Loucy (cell line): ENCODE results near the gene COX10.

Experiments
- H2AFZ ChIP-seq: fragments of 200-600 bp; sonication (generic); 2 replicates; pipeline ENCODE4 v1.6.0; 2016; ENCODE audit warnings: antibody characterized with exemption, mild to moderate bottlenecking, low read length, moderate library complexity
- H3F3A ChIP-seq: fragments of 200-600 bp; 2 replicates; pipeline ENCODE4 v1.6.0; 2016; ENCODE audit warnings: antibody characterized with exemption, low read depth, mild to moderate bottlenecking
- H3K27me3 ChIP-seq: fragments of 200-600 bp; sonication (generic); 2 replicates; pipeline ENCODE4 v1.6.1; 2014; ENCODE audit warnings: low read length, mild to moderate bottlenecking; ENCODE audit not compliant: insufficient read depth, poor library complexity, severe bottlenecking
- H3K36me3 ChIP-seq: fragments of 200-600 bp; sonication (generic); 2 replicates; pipeline ENCODE4 v1.6.1; 2016; ENCODE audit warnings: low read length; ENCODE audit not compliant: insufficient read depth
- H3K4me1 ChIP-seq: fragments of 200-600 bp; sonication (generic); 2 replicates; pipeline ENCODE4 v1.5.1; 2014; ENCODE audit warnings: low read length, mild to moderate bottlenecking; ENCODE audit not compliant: insufficient read depth, poor library complexity, severe bottlenecking
- H3K4me2 ChIP-seq: fragments of 200-600 bp; sonication (generic); 2 replicates; pipeline ENCODE4 v1.6.0; 2014; ENCODE audit warnings: antibody characterized with exemption, low read length, low read depth, mild to moderate bottlenecking; ENCODE audit not compliant: poor library complexity, severe bottlenecking
- H3K4me3 ChIP-seq: fragments of 200-600 bp; sonication (generic); 2 replicates; pipeline ENCODE4 v1.5.1; 2014; ENCODE audit warnings: low read length, mild to moderate bottlenecking, mixed read lengths; ENCODE audit not compliant: poor library complexity, severe bottlenecking
- H3K79me2 ChIP-seq: fragments of 200-600 bp; sonication (generic); 2 replicates; pipeline ENCODE4 v1.6.1; 2014; ENCODE audit warnings: low read length; ENCODE audit not compliant: insufficient read depth
- H3K9ac ChIP-seq: fragments of 200-600 bp; sonication (generic); 2 replicates; pipeline ENCODE4 v1.6.0; 2014; ENCODE audit warnings: mild to moderate bottlenecking, low read depth, low read length, moderate library complexity; ENCODE audit not compliant: poor library complexity, severe bottlenecking
- H3K9me2 ChIP-seq: fragments of 200-600 bp; sonication (generic); replicated peaks from 2 replicates; pipeline ENCODE4 v1.6.1; 2016; ENCODE audit warnings: low read depth, low read length, mixed read lengths
- H3K9me3 ChIP-seq: fragments of 200-600 bp; sonication (generic); 2 replicates; pipeline ENCODE4 v1.6.1; 2014; ENCODE audit warnings: mild to moderate bottlenecking, antibody characterized with exemption, low read length, low read depth; ENCODE audit not compliant: insufficient read depth
- H4K20me1 ChIP-seq: fragments of 200-600 bp; sonication (generic); 2 replicates; pipeline ENCODE4 v1.6.0; 2014; ENCODE audit warnings: antibody characterized with exemption, low read length, mild to moderate bottlenecking; ENCODE audit not compliant: insufficient read depth, poor library complexity, severe bottlenecking
- CTCF ChIP-seq: fragments of 200-600 bp; sonication (generic); conservative IDR thresholded peaks from 2 replicates; pipeline ENCODE4 v1.5.1; 2014; ENCODE audit warnings: mild to moderate bottlenecking, antibody characterized with exemption, low read length
- EZH2phosphoT487 ChIP-seq: fragments of 200-600 bp; IDR thresholded peaks from 2 replicates; pipeline ENCODE4 v1.6.1; 2018; ENCODE audit warnings: antibody characterized with exemption, mild to moderate bottlenecking, moderate library complexity, borderline replicate concordance

The COX10 gene

GRCh38 chr17:14058051-14058450 lies 11.3 kb upstream of the COX10 start:
- H3K36me3 ChIP-seq = no peaks in the 10 kb centered on the region

GRCh38 chr17:14060706-14061105 lies 8.6 kb upstream of the COX10 start:
- Histone ChIP-seq H3K36me3 (no peaks in the 10 kb centered on the region), H3K9ac (no peak overlapping the region), H3K4me1 (no peaks in the 10 kb centered on the region), H3K9me2 (no peaks in the 10 kb centered on the region), H3K4me3 (no peak overlapping the region), H4K20me1 (no peaks in the 10 kb centered on the region), H2AFZ (no peak overlapping the region), H3K27me3 (no peaks in the 10 kb centered on the region), H3K9me3 (no peaks in the 10 kb centered on the region), H3F3A (no peaks in the 10 kb centered on the region), H3K4me2 (no peak overlapping the region), H3K79me2 (no peaks in the 10 kb centered on the region)
- TF ChIP-seq CTCF = no peak
- TF ChIP-seq EZH2phosphoT487 = no peak

More at GRCh38 chr17:14058051-14058450, 11.3 kb upstream of the COX10 start:
- TF ChIP-seq CTCF = no peak
- TF ChIP-seq EZH2phosphoT487 = no peak
- Histone ChIP-seq H3K79me2 (no peaks in the 10 kb centered on the region), H3K9ac (no peak overlapping the region), H3K27me3 (no peaks in the 10 kb centered on the region), H3F3A (no peaks in the 10 kb centered on the region), H3K9me2 (no peaks in the 10 kb centered on the region), H4K20me1 (no peaks in the 10 kb centered on the region), H3K4me2 (no peak overlapping the region), H3K9me3 (no peaks in the 10 kb centered on the region), H3K4me3 (no peak overlapping the region), H2AFZ (no peak overlapping the region), H3K4me1 (no peaks in the 10 kb centered on the region)

- H3K4me1 ChIP-seq = no peaks in the 10 kb centered on the region
- H3K27me3 ChIP-seq = no peaks in the 10 kb centered on the region
- no peak overlapping the region for H3K4me3 ChIP-seq
- no peak overlapping the region for H3K4me2 ChIP-seq
- no peaks in the 10 kb centered on the region for H3K9me2 ChIP-seq
- H3F3A ChIP-seq = no peaks in the 10 kb centered on the region
- H2AFZ ChIP-seq = no peak overlapping the region
- H3K36me3 ChIP-seq = no peaks in the 10 kb centered on the region
- H3K79me2 ChIP-seq = no peaks in the 10 kb centered on the region
- no peak overlapping the region for H3K9ac ChIP-seq
- peaks cover 3% of the 10 kb centered on the region; the same call in 1 of the 2 replicates for H3K9me3 ChIP-seq
- TF ChIP-seq CTCF (no peak), EZH2phosphoT487 (no peak)
- no peaks in the 10 kb centered on the region for H4K20me1 ChIP-seq
These were observed 7.4 kb upstream of the COX10 start for GRCh38 chr17:14061666-14062560.
